SK-N-SH treated with all-trans-retinoic acid at 6 μM for 48 hours (cell line): ENCODE data around the gene RBM34.

Experiments used
- ARNTL ChIP-seq: fragments of 450-650 bp; formaldehyde crosslinking; IDR thresholded peaks from 2 replicates; pipeline ENCODE4 v1.5.0; 2020; ENCODE audit warnings: low read depth, mild to moderate bottlenecking, moderate library complexity, borderline replicate concordance
- CSDC2 ChIP-seq: fragments of 250-450 bp; sonication (Bioruptor Pico); IDR thresholded peaks from 2 replicates; pipeline ENCODE4 v1.5.0; 2020; ENCODE audit warnings: mild to moderate bottlenecking, moderate library complexity
- CSRNP3 ChIP-seq: fragments of 250-450 bp; sonication (Bioruptor Pico); IDR thresholded peaks from 2 replicates; pipeline ENCODE4 v1.5.1; 2021; ENCODE audit warnings: mild to moderate bottlenecking, moderate library complexity
- TCF4 ChIP-seq: fragments of 250-450 bp; sonication (Bioruptor Pico); IDR thresholded peaks from 2 replicates; pipeline ENCODE4 v1.8.0; 2021; ENCODE audit warnings: mild to moderate bottlenecking, moderate library complexity, borderline replicate concordance
- TSHZ2 ChIP-seq: fragments of 250-450 bp; sonication (Bioruptor Pico); IDR thresholded peaks from 2 replicates; pipeline ENCODE4 v1.5.0; 2020; ENCODE audit warnings: mild to moderate bottlenecking, moderate library complexity
- ZNF8 ChIP-seq: fragments of 450-650 bp; formaldehyde crosslinking; IDR thresholded peaks from 2 replicates; pipeline ENCODE4 v1.5.0; 2020; ENCODE audit warnings: mild to moderate bottlenecking, moderate library complexity
- TF ChIP-seq, protein P1 (sequence below): fragments of 250-450 bp; sonication (Bioruptor Pico); IDR thresholded peaks from 2 replicates; pipeline ENCODE4 v1.8.0; 2021; ENCODE audit warnings: low read depth, mild to moderate bottlenecking, moderate library complexity, borderline replicate concordance

DNA sequence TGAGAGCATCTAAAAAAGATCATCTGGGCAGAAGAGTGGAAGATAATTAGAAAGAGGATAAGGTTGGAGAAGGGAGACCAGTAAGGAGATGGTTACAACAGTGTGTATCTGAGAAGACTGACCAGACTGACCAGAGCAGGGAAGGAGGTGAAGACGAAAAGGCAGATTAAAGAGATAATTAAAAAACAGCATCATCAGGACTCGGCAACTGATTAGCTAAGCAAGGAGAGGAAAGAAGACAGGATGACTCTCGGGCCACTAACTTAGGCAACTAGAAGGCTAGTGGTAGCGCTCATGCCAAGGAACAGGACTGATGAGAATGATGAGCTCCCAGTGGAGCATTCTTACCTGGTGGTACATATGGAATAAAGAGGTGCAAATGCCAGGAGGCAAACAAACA lies 3.9 kb downstream of the RBM34 start:
- TF ChIP-seq CSDC2 (CRISPR knock-in tag) (no peak), TCF4 (CRISPR knock-in tag) (no peak), TSHZ2 (CRISPR knock-in tag) (no peak), ARNTL (CRISPR knock-in tag) (no peak), ZNF8 (no peak), CSRNP3 (CRISPR knock-in tag) (no peak)
- TF ChIP-seq, protein P1, sequence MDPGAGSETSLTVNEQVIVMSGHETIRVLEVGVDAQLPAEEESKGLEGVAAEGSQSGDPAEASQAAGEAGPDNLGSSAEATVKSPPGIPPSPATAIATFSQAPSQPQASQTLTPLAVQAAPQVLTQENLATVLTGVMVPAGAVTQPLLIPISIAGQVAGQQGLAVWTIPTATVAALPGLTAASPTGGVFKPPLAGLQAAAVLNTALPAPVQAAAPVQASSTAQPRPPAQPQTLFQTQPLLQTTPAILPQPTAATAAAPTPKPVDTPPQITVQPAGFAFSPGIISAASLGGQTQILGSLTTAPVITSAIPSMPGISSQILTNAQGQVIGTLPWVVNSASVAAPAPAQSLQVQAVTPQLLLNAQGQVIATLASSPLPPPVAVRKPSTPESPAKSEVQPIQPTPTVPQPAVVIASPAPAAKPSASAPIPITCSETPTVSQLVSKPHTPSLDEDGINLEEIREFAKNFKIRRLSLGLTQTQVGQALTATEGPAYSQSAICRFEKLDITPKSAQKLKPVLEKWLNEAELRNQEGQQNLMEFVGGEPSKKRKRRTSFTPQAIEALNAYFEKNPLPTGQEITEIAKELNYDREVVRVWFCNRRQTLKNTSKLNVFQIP (CRISPR knock-in tag), result no peak
